Measurements from ENCODE around the gene GBGT1. TPM values are rescaled to one million over a fixed set of nuclear protein-coding genes. Genes with fewer than 3 reads are reported as not detected.

GBGT1 gene
- total and polyA plus RNA-seq, 2 of the 4 experiments (the other 2 are of a cell fraction): 1.8 to 3.2 TPM

GRCh38 chr9:133121915-133122550, 41.7 kb downstream of the GBGT1 start:
- Histone ChIP-seq H3K9ac (ENCODE audit: low read depth, low read length) (no peak overlapping the region), H3K4ac (ENCODE audit: low read depth, low read length) (peak overlapping the region; percentile 66; the same call in 1 of the 2 replicates), H4K91ac (ENCODE audit: insufficient read depth, low read depth, low read length) (no peak overlapping the region), H3K9me1 (ENCODE audit: insufficient read depth, low read length) (peaks cover 30% of the 10 kb centered on the region), H2AK5ac (ENCODE audit: low read depth, low read length) (peak overlapping the region; percentile 84; the same call in 1 of the 2 replicates), H3K23ac (ENCODE audit: low read depth, low read length) (no peak overlapping the region), H2BK5ac (ENCODE audit: low read depth, low read length, poor library complexity, severe bottlenecking) (no peak overlapping the region), H4K20me1 (ENCODE audit: insufficient read depth, low read length) (peaks cover 57% of the 10 kb centered on the region), H3K4me3 (ENCODE audit: insufficient read depth, low read depth, low read length) (no peak overlapping the region), H2BK15ac (ENCODE audit: low read depth, low read length) (no peak overlapping the region), H2BK20ac (ENCODE audit: low read depth, low read length) (no peak overlapping the region), H3K4me1 (ENCODE audit: control insufficient read depth, insufficient read depth, low read length) (peaks cover 26% of the 10 kb centered on the region), H3K27ac (ENCODE audit: insufficient read depth, low read length) (no peak overlapping the region), H2BK120ac (ENCODE audit: low read depth, low read length) (no peak overlapping the region), H4K8ac (ENCODE audit: low read depth in 2 of 2, low read length in 2 of 2) (no peak overlapping the region), H3K18ac (ENCODE audit: low read depth, low read length) (no peak overlapping the region), H2AFZ (replicated peaks; ENCODE audit: low read length, poor library complexity) (no peak overlapping the region), H3K27me3 (ENCODE audit: control insufficient read depth, insufficient read depth, low read length) (no peaks in the 10 kb centered on the region), H3K56ac (ENCODE audit: extremely low read depth, insufficient read depth, low read length) (no peak overlapping the region), H3K79me1 (ENCODE audit: low read depth in 1 of 2, low read length in 2 of 2) (peaks cover 37 to 62% of the 10 kb centered on the region in 2 experiments), H4K5ac (ENCODE audit: low read depth, low read length) (no peak overlapping the region), H3K36me3 (ENCODE audit: control insufficient read depth, insufficient read depth, low read length) (no peaks in the 10 kb centered on the region), H2AK9ac (replicated peaks; ENCODE audit: low read depth, low read length, poor library complexity) (no peak overlapping the region), H3K9me3 (ENCODE audit: control insufficient read depth, insufficient read depth, low read length) (no peaks in the 10 kb centered on the region), H3K14ac (replicated peaks; ENCODE audit: low read depth, low read length) (no peak overlapping the region), H3K4me2 (ENCODE audit: low read depth, low read length) (no peak overlapping the region)
- dilution Hi-C loops (cut with HindIII; ENCODE audit: low sequenced_read_pairs, unreplicated experiment): no loop called here
- ChIA-PET CTCF (interaction anchor here (0.6 kb wide), 1 partner anchor 660 kb away, joined by 7 read pairs; no protein-coding TSS in a partner anchor), POLR2A (ENCODE audit: unreplicated experiment) (no interaction called here)
- DNase-seq: no peak
- no peak for TF ChIP-seq POLR2A (IDR thresholded peaks at IDR 0.05; ENCODE audit: low read depth, low read length)
- BruUV-seq (replicated peaks): no TSS peak
- ATAC-seq (ENCODE audit: low read depth): no peak
- in situ Hi-C loops (cut with MboI; ENCODE audit: low sequenced_read_pairs): no loop called here
- intact Hi-C loops (cut with micrococcal nuclease): no loop called here
- 100% methylated on average over 2 of the region's 8 CpGs; no CpG with 5 or more reads in 1 of the 2 experiments for WGBS, 2 experiments (ENCODE audit: extremely low coverage in 2 of 2, insufficient read length in 1 of 2)
